ENCODE measurements around the gene TSPAN18. TPM values are rescaled to one million over a fixed set of nuclear protein-coding genes. Genes with fewer than 3 reads are reported as not detected.

The TSPAN18 gene
- total RNA-seq, 6 donors from 2014 or later, result 8.2 to 48.6 (median 17.5) TPM

DNA sequence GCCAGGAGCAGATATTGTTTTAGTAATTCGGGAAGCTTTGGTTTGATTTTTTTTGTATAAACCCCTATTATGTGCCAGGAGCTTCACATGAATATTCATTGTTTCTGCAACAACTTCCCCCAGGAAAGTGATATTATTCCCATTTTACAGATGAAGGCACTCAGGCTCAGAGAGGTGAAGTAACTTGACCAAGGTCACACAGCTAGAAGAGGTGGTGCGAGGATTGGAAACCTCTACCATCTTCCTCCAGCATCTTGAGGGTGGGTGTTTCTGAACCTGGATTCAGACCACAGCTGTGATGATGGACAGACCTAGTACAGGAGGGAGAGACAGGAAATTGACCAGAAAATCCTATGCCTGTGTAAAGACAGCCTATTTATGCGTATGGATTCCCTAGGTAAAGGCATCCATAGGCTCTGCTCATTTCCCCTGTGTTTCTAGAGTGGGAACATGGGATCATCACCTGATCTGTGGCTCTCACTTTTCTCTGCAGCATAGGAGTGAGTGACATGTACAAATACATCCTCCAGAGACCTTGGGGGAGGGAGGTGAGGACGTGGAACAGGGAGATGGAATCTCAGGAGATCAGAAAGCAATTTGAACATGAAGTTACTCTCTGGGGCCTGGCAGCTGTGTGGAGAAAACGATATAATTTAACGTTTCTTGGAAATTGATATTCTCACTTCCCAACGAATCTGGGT is 81.4 kb downstream of the TSPAN18 start:
- Histone ChIP-seq H3K4me3 (no peak overlapping the region), H3K27me3 (no peaks in the 10 kb centered on the region), H3K36me3 (no peaks in the 10 kb centered on the region), H3K9me3 (no peaks in the 10 kb centered on the region), H3K4me1 (peaks cover 10 to 14% (median 11%) of the 10 kb centered on the region in 4 donors), H3K27ac (no peak overlapping the region)
- ATAC-seq (ENCODE audit: low FRiP score in 2 of 2) (no peak), DNase-seq (no peak)
- TF ChIP-seq POLR2A (IDR thresholded peaks at IDR 0.05) (no peak), EP300 (IDR thresholded peaks at IDR 0.05) (no peak), POLR2AphosphoS5 (IDR thresholded peaks at IDR 0.05) (no peak)
- TF ChIP-seq, protein P1, sequence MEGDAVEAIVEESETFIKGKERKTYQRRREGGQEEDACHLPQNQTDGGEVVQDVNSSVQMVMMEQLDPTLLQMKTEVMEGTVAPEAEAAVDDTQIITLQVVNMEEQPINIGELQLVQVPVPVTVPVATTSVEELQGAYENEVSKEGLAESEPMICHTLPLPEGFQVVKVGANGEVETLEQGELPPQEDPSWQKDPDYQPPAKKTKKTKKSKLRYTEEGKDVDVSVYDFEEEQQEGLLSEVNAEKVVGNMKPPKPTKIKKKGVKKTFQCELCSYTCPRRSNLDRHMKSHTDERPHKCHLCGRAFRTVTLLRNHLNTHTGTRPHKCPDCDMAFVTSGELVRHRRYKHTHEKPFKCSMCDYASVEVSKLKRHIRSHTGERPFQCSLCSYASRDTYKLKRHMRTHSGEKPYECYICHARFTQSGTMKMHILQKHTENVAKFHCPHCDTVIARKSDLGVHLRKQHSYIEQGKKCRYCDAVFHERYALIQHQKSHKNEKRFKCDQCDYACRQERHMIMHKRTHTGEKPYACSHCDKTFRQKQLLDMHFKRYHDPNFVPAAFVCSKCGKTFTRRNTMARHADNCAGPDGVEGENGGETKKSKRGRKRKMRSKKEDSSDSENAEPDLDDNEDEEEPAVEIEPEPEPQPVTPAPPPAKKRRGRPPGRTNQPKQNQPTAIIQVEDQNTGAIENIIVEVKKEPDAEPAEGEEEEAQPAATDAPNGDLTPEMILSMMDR (IDR thresholded peaks at IDR 0.05), result no peak
- WGBS, 2 donors, result 84 to 87% methylated on average over 7 of the region's 7 CpGs

- no peak for DNase-seq
- H3K27me3 ChIP-seq, result no peaks in the 10 kb centered on the region
- H3K27ac ChIP-seq, result no peak overlapping the region
- peaks cover 16 to 19% (median 18%) of the 10 kb centered on the region in 4 donors for H3K4me1 ChIP-seq
- H3K36me3 ChIP-seq, result no peaks in the 10 kb centered on the region
- no peak overlapping the region for H3K4me3 ChIP-seq
- ATAC-seq (ENCODE audit: low FRiP score in 2 of 2), result no peak
- 79 to 98% methylated on average over 5 to 6 of the region's 6 CpGs for WGBS, 2 donors
- no peaks in the 10 kb centered on the region for H3K9me3 ChIP-seq
- no peak for TF ChIP-seq EP300 (IDR thresholded peaks at IDR 0.05)
- no peak for TF ChIP-seq POLR2AphosphoS5 (IDR thresholded peaks at IDR 0.05)
- TF ChIP-seq, protein P1 (IDR thresholded peaks at IDR 0.05), result no peak
- TF ChIP-seq POLR2A (IDR thresholded peaks at IDR 0.05), result no peak
Measured at GRCh38 chr11:44809283-44809682, 82.5 kb downstream of the TSPAN18 start.

- Histone ChIP-seq H3K36me3 (no peaks in the 10 kb centered on the region), H3K27ac (no peak overlapping the region), H3K9me3 (no peaks in the 10 kb centered on the region), H3K27me3 (no peaks in the 10 kb centered on the region), H3K4me3 (no peak overlapping the region), H3K4me1 (peaks cover 16 to 24% (median 20%) of the 10 kb centered on the region in 4 donors)
- DNase-seq (no peak), ATAC-seq (ENCODE audit: low FRiP score in 2 of 2) (no peak)
- no peak for TF ChIP-seq EP300 (IDR thresholded peaks at IDR 0.05)
- TF ChIP-seq, protein P1 (IDR thresholded peaks at IDR 0.05), result no peak
- no peak for TF ChIP-seq POLR2AphosphoS5 (IDR thresholded peaks at IDR 0.05)
- TF ChIP-seq POLR2A (IDR thresholded peaks at IDR 0.05), result no peak
- WGBS, 2 donors, result 52 to 60% methylated on average over 4 to 6 of the region's 6 CpGs
Measured at GRCh38 chr11:44811841-44812448, 85.2 kb downstream of the TSPAN18 start.

DNA sequence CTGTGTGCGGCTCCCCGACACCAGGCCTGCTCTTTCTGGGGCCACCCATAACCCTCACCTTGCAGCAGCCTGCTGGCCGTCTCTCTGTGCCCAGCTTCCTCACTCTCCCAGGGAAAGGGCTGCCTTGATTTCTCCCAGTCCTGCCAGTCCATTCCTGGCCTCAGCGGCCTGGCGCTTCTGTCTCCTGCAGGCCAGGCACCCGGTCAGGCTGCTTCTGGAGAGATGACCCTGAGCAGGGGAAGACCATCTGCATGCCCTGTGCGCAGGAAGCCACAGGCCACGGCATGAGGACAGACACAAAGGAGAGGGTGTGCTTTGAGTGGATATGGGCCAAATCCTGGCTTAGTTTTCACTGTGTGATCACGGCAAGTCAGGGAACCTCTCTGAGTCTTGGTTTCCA is 86.2 kb downstream of the TSPAN18 start:
- H3K4me3 ChIP-seq, result no peak overlapping the region
- no peaks in the 10 kb centered on the region for H3K36me3 ChIP-seq
- ATAC-seq (ENCODE audit: low FRiP score in 2 of 2), result no peak
- no peak overlapping the region for H3K27ac ChIP-seq
- 54 to 69% methylated on average over 9 of the region's 9 CpGs for WGBS, 2 donors
- no peak for TF ChIP-seq POLR2AphosphoS5 (IDR thresholded peaks at IDR 0.05)
- TF ChIP-seq, protein P1 (IDR thresholded peaks at IDR 0.05), result no peak
- TF ChIP-seq EP300 (IDR thresholded peaks at IDR 0.05), result no peak
- TF ChIP-seq POLR2A (IDR thresholded peaks at IDR 0.05), result no peak
- peaks cover 16 to 24% (median 22%) of the 10 kb centered on the region in 4 donors for H3K4me1 ChIP-seq
- H3K9me3 ChIP-seq, result no peaks in the 10 kb centered on the region
- DNase-seq, result no peak
- no peaks in the 10 kb centered on the region for H3K27me3 ChIP-seq
